ENCODE results near the gene DDX51. TPM values are rescaled to one million over a fixed set of nuclear protein-coding genes. Genes with fewer than 3 reads are reported as not detected.

The DDX51 gene
- total RNA-seq, 2 experiments from 2014 or later, result 58.0 to 59.3 TPM

- Mint-ChIP-seq H3K4me1 (ENCODE audit: low read depth) (peaks cover 6% of the 10 kb centered on the region), H3K4me3 (no peak overlapping the region), H3K27ac (no peak overlapping the region), H3K9me3 (no peaks in the 10 kb centered on the region), H3K36me3 (ENCODE audit: low read depth) (no peaks in the 10 kb centered on the region), H3K27me3 (no peaks in the 10 kb centered on the region)
- ATAC-seq (ENCODE audit: poor library complexity) (no peak), DNase-seq (no peak)
- ChIA-PET CTCF (no interaction called here), POLR2A (interaction anchor here (1.2 to 1.4 kb wide), 2 partner anchors 11 to 18 kb away, joined by 3 read pairs; no protein-coding TSS in a partner anchor)
- H3K4me3 ChIP-seq (ENCODE audit: low read length), result no peak overlapping the region
- H3K36me3 ChIP-seq (ENCODE audit: insufficient read depth, low read length), result no peaks in the 10 kb centered on the region
- peaks cover 0 to 15% of the 10 kb centered on the region in 2 experiments for H3K9me3 ChIP-seq (ENCODE audit: control insufficient read depth in 1 of 2, insufficient read depth in 1 of 2, low read length in 2 of 2)
- no peak for TF ChIP-seq CTCF (IDR thresholded peaks at IDR 0.05)
- peaks cover 0 to 5% of the 10 kb centered on the region in 2 experiments for H3K27me3 ChIP-seq (ENCODE audit: control insufficient read depth in 1 of 2, insufficient read depth in 2 of 2, low read length in 2 of 2)
- H3K27ac ChIP-seq (ENCODE audit: low read depth in 1 of 2, low read length in 2 of 2), result no peak overlapping the region
- intact Hi-C loops (cut with DNase I, micrococcal nuclease), result loop anchor here in 1 of 2 experiments (5.0 kb wide), 1 partner anchor 175 kb away; no protein-coding TSS in a partner anchor
- peaks cover 30% of the 10 kb centered on the region for H3K4me1 ChIP-seq (ENCODE audit: insufficient read depth, low read length)
Measured at GRCh38 chr12:132167611-132168310, 23.6 kb upstream of the DDX51 start.

- intact Hi-C loops (cut with DNase I, micrococcal nuclease), result loop anchor here in 1 of 2 experiments (5.0 kb wide), 1 partner anchor 175 kb away; no protein-coding TSS in a partner anchor
- no peak overlapping the region for H3K4me3 Mint-ChIP-seq
Measured at GRCh38 chr12:132166801-132167591, 22.9 kb upstream of the DDX51 start.

More at GRCh38 chr12:132166801-132167591, 22.9 kb upstream of the DDX51 start:
- no peaks in the 10 kb centered on the region for H3K9me3 Mint-ChIP-seq
- Histone ChIP-seq H3K27me3 (ENCODE audit: control insufficient read depth in 1 of 2, insufficient read depth in 2 of 2, low read length in 2 of 2) (peaks cover 0 to 5% of the 10 kb centered on the region in 2 experiments), H3K9me3 (ENCODE audit: control insufficient read depth in 1 of 2, insufficient read depth in 1 of 2, low read length in 2 of 2) (peaks cover 0 to 16% of the 10 kb centered on the region in 2 experiments), H3K27ac (ENCODE audit: low read depth in 1 of 2, low read length in 2 of 2) (no peak overlapping the region), H3K4me3 (ENCODE audit: low read length) (no peak overlapping the region), H3K4me1 (ENCODE audit: insufficient read depth, low read length) (peaks cover 34% of the 10 kb centered on the region), H3K36me3 (ENCODE audit: insufficient read depth, low read length) (no peaks in the 10 kb centered on the region)
- DNase-seq (no peak), ATAC-seq (ENCODE audit: poor library complexity) (no peak)
- ChIA-PET CTCF (no interaction called here), POLR2A (no interaction called here)
- no peaks in the 10 kb centered on the region for H3K36me3 Mint-ChIP-seq (ENCODE audit: low read depth)
- no peak for TF ChIP-seq CTCF (IDR thresholded peaks at IDR 0.05)
- no peaks in the 10 kb centered on the region for H3K27me3 Mint-ChIP-seq
- no peak overlapping the region for H3K27ac Mint-ChIP-seq
- H3K4me1 Mint-ChIP-seq (ENCODE audit: low read depth), result peaks cover 6% of the 10 kb centered on the region
